ENCODE data around the gene MRPL40.

DNA sequence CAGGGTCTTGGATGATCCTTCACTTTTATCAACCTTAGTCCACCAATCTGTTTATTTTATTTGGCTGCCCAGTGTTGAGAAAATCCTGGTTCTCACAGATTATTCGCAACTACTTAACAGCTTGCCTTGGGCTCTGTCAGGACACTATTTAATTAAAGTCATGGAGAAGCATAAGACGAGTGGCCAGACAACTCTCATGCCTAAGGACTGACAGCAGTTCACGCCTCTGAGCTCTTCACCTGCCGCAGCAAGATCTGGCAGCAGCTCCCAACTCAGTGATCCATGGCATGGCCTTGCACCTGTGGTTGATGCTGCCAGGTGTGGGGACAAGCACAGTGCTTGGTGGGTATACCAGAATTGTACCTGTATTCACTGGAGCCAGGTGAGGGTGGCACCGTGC is 38.6 kb upstream of the MRPL40 start:
- TF ChIP-seq CTCF (IDR thresholded peaks at IDR 0.05) (no peak), POLR2A (IDR thresholded peaks at IDR 0.05) (no peak), EP300 (IDR thresholded peaks at IDR 0.05) (no peak)
